ENCODE measurements around the gene CELF3. TPM values are rescaled to one million over a fixed set of nuclear protein-coding genes. Genes with fewer than 3 reads are reported as not detected.

The CELF3 gene
- total RNA-seq, 6 experiments from 2014 or later: not detected

DNA sequence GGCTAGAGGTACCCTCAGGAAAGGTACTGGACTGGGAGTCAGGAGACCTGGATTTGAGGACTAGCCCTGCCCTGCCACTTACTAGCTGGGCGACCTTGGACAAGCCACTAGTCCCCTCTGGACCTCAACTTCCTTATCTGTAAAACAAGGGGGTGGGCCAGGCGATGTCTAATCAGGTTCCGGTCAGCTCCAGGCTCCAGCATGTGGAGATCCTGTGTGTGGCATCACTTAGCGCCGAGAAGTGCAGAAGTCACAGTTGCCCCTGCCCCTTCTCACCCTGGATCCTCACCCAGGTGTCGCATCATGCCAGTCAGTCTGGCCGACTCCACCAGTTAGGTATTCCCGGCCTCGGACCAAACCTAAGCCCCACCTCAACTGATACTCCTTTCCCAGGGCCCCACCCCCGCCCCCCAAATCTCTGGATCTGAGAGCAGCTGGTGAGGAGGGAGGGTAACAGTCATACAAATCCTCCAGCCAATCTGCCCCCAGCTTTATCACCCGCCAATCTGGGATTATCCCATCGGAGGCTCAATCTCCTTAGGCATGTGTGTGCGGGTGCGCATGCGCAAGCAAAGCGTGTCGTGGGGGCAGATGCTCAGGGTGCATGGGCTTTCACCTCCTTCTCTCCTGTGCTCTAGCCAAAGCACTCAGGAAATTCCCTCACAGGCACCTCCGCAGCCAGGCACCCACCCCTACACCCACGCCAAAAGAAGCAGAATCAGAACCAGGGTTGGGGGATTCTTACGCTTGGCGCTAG lies 5.4 kb downstream of the CELF3 start:
- Histone ChIP-seq H3K36me3 (no peaks in the 10 kb centered on the region), H3K27ac (no peak overlapping the region), H3K4me1 (no peaks in the 10 kb centered on the region), H3K4me3 (no peak overlapping the region), H3K9me3 (no peaks in the 10 kb centered on the region), H3K27me3 (no peaks in the 10 kb centered on the region)
- no peak for ATAC-seq
- intact Hi-C loops (cut with DNase I): no loop called here
- TF ChIP-seq, protein P1, sequence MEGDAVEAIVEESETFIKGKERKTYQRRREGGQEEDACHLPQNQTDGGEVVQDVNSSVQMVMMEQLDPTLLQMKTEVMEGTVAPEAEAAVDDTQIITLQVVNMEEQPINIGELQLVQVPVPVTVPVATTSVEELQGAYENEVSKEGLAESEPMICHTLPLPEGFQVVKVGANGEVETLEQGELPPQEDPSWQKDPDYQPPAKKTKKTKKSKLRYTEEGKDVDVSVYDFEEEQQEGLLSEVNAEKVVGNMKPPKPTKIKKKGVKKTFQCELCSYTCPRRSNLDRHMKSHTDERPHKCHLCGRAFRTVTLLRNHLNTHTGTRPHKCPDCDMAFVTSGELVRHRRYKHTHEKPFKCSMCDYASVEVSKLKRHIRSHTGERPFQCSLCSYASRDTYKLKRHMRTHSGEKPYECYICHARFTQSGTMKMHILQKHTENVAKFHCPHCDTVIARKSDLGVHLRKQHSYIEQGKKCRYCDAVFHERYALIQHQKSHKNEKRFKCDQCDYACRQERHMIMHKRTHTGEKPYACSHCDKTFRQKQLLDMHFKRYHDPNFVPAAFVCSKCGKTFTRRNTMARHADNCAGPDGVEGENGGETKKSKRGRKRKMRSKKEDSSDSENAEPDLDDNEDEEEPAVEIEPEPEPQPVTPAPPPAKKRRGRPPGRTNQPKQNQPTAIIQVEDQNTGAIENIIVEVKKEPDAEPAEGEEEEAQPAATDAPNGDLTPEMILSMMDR (IDR thresholded peaks at IDR 0.05): no peak
- TF ChIP-seq POLR2A (IDR thresholded peaks at IDR 0.05): no peak
- 91% methylated on average over 10 of the region's 21 CpGs for WGBS (ENCODE audit: insufficient coverage, low coverage, low lambda C conversion rate, missing lambda C conversion rate)
- no peak for DNase-seq

DNA sequence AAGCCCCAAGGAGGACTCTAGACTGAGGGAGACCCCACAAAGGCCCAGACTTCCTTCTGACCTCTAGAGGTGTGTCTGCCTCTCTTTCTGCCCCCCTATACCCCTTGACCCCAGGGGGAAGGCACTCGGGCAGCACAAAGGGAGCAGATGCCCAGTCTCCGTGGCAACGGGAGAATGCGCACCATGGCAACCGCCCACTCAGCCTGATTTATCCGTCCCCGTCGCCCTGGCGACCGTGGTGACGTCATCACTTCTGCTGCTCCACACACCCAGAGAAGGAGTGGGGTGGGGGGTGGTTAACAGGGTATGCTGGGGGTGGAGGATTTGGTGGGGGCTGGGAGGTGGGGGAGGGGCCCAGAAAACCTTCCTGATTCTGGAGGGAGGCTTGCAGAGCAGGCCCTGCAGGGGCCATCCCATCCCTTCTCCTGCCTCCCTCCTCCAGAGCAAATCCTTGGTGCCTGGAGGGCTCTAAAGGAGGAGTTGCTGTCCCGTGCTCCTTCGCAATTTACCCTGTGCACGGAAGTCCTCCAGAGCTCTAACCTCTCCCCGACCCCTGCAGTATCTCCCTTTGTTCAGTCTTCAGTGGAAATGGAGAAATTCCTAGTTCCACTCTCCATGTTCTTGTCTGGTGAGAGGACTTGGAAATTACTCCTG lies 6.3 kb downstream of the CELF3 start:
- no peak overlapping the region for H3K27ac ChIP-seq
- TF ChIP-seq, protein P1 (IDR thresholded peaks at IDR 0.05): no peak
- no peak for TF ChIP-seq POLR2A (IDR thresholded peaks at IDR 0.05)
- H3K4me1 ChIP-seq: no peaks in the 10 kb centered on the region
- H3K36me3 ChIP-seq: no peaks in the 10 kb centered on the region
- H3K9me3 ChIP-seq: no peaks in the 10 kb centered on the region
- intact Hi-C loops (cut with DNase I): no loop called here
- DNase-seq: no peak
- 51% methylated on average over 6 of the region's 15 CpGs for WGBS (ENCODE audit: insufficient coverage, low coverage, low lambda C conversion rate, missing lambda C conversion rate)
- H3K27me3 ChIP-seq: no peaks in the 10 kb centered on the region
- ATAC-seq: no peak
- no peak overlapping the region for H3K4me3 ChIP-seq

DNA sequence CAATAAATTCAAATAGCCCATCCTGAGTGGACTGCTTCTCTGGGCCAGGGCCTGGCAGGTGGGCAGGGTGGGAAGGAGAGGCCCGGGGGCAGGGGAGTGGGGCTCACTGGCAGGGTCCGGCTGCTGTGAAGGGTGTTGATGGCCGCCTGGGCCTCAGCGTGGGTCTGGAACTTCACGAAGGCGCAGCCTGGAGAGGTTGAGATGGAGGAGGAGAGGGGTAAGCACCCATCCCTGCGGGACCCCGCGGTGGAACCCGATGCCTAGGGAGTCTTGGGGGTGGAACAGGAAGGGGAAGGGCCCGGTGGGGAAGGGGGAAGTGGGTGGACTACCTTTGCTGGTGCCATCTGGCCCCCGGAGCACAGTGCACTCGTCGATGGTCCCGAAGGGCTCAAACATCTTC lies 7.7 kb downstream of the CELF3 start:
- intact Hi-C loops (cut with DNase I): no loop called here
- no peaks in the 10 kb centered on the region for H3K4me1 ChIP-seq

DNA sequence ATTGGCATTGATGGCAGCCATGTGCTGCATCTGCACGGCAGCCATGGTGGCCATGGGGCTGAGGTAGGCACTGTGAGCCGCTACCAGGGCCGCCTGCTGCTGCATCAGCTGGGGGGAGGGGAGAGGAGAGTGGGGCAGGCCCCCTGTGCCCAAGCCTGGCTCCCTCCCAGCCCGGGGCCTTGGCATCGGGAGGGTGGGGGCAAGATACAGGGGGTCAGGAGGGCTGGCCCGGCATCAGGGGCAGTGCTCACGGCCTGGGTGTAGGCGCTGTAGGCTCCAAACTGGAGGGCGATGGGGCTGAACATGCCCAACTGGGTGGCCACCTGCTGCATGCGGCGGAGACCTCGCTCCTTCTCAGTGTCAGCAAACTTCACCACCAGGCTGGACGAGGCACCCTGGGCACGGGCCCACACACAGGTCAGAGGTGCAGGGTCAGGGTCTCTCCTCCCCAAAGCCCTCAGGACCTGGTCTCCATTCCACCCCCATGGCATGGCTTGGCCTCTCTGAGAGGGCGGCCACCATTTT lies 9.0 kb downstream of the CELF3 start:
- ATAC-seq (no peak), DNase-seq (no peak)
- TF ChIP-seq, protein P1 (IDR thresholded peaks at IDR 0.05): no peak
- TF ChIP-seq POLR2A (IDR thresholded peaks at IDR 0.05): no peak
- Histone ChIP-seq H3K4me3 (no peak overlapping the region), H3K4me1 (no peaks in the 10 kb centered on the region), H3K27ac (no peak overlapping the region), H3K9me3 (no peaks in the 10 kb centered on the region), H3K27me3 (no peaks in the 10 kb centered on the region), H3K36me3 (no peaks in the 10 kb centered on the region)
- WGBS (ENCODE audit: insufficient coverage, low coverage, low lambda C conversion rate, missing lambda C conversion rate): 100% methylated on average over 1 of the region's 15 CpGs
- intact Hi-C loops (cut with DNase I): no loop called here

More for the DNA sequence above, 7.7 kb downstream of the CELF3 start:
- TF ChIP-seq, protein P1 (IDR thresholded peaks at IDR 0.05): no peak
- TF ChIP-seq POLR2A (IDR thresholded peaks at IDR 0.05): no peak
- no peak overlapping the region for H3K27ac ChIP-seq
- no peaks in the 10 kb centered on the region for H3K9me3 ChIP-seq
- WGBS (ENCODE audit: insufficient coverage, low coverage, low lambda C conversion rate, missing lambda C conversion rate): 45% methylated on average over 2 of the region's 15 CpGs
- DNase-seq: no peak
- no peak overlapping the region for H3K4me3 ChIP-seq
- ATAC-seq: no peak
- H3K27me3 ChIP-seq: no peaks in the 10 kb centered on the region
- H3K36me3 ChIP-seq: no peaks in the 10 kb centered on the region

All from right lobe of liver (tissue), 6 donors.